Adrenal gland (tissue), 12 donors: ENCODE data around the gene ACOD1. TPM values are rescaled to one million over a fixed set of nuclear protein-coding genes. Genes with fewer than 3 reads are reported as not detected.

Experiments
- DNase-seq, 7 donors: peaks; one replicate each; pipeline ENCODE4 v3.0.0-alpha.2; 2019 to 2020
- H3K27ac ChIP-seq, 5 donors: fragments of 200-600 bp; sonication (generic) in 4 of 5; 1 replicate in 3 of 5; 2 replicates in 2 of 5; pipeline versions ENCODE4 v1.5.1 to v1.8.0; 2016 to 2020; ENCODE audit warnings: mild to moderate bottlenecking in 1 of 5
- H3K27me3 ChIP-seq: fragments of 200-600 bp; 2 replicates; pipeline ENCODE4 v1.8.0; 2021
- H3K36me3 ChIP-seq, 2 donors: fragments of 200-600 bp; replicated peaks in 1 of 2; 1 replicate in 1 of 2; 2 replicates in 1 of 2; pipeline versions ENCODE4 v1.5.1 to v1.8.0; 2018 to 2022
- H3K4me1 ChIP-seq, 2 donors: fragments of 200-600 bp; replicated peaks in 1 of 2; 1 replicate in 1 of 2; 2 replicates in 1 of 2; pipeline versions ENCODE4 v1.5.1 to v1.8.0; 2018 to 2021
- H3K4me3 ChIP-seq, 4 donors: fragments of 200-600 bp; sonication (generic) in 3 of 4; one replicate each; pipeline ENCODE4 v1.5.1; 2016 to 2018
- H3K9me3 ChIP-seq, 3 donors: fragments of 200-600 bp; sonication (generic) in 1 of 3; replicated peaks in 1 of 3; 1 replicate in 2 of 3; 2 replicates in 1 of 3; pipeline versions ENCODE4 v1.5.1 to v1.8.0; 2016 to 2021
- POLR2A ChIP-seq, 2 donors: fragments of 450-650 bp; IDR thresholded peaks; one replicate each; pipeline ENCODE4 v1.6.1; 2017; ENCODE audit warnings: antibody characterized with exemption in 2 of 2, mild to moderate bottlenecking in 2 of 2, moderate library complexity in 1 of 2
- WGBS, 4 donors: extraction: QIAGEN DNeasy Blood & Tissue Kit in 2 of 4; methylation state at CpG; one replicate each; pipeline versions ENCODE4 v1.1.5 to v1.1.7; 2013 to 2017; 5-methylcytosine and 5-hydroxymethylcytosine counted together
- intact Hi-C, 2 donors: fragments of 100-400 bp; cut with DNase I; formaldehyde crosslinking; loops; one replicate each; pipeline versions ENCODE4 v1.14.1 to v1.15.0; 2022 to 2023
- polyA plus RNA-seq, 3 donors: library from polyadenylated mRNA; stranded (reverse); fragments of 200-250 nt in 2 of 3; fragments of 350-450 nt in 1 of 3; fragmentation: Illumina TruSeq in 1 of 3; extraction: RNeasy Lipid Tissue Mini Kit (QIAGEN cat#74804) in 1 of 3; gene quantifications; one replicate each; pipeline ENCODE4 v1.2.3, GENCODE V29; 2013 to 2014
- total RNA-seq, 9 donors: library from RNA; depleted of rRNA in 4 of 9; stranded (reverse); fragments of >200 nt in 4 of 9; fragments of 120-200 nt in 1 of 9; fragmentation: NEBNext Ultra II Directional in 1 of 9; extraction: Animal tissue kit (Norgen Biotek cat#: 25700) in 1 of 9; gene quantifications; one replicate each; pipeline versions ENCODE4 v1.1.0 to v1.2.4, GENCODE V29; 2013 to 2023
- TF ChIP-seq, protein P1 (sequence below), 6 experiments: fragments of 450-650 bp in 4 of 6; fragments of 200-600 bp in 2 of 6; sonication (generic) in 1 of 6; IDR thresholded peaks; 1 replicate in 5 of 6; 2 replicates in 1 of 6; pipeline versions ENCODE4 v1.5.1 to v1.8.0; 2016 to 2021; ENCODE audit warnings: antibody characterized with exemption in 6 of 6, mild to moderate bottlenecking in 2 of 6, moderate library complexity in 1 of 6
- donor health status: healthy with polysubstance abuse.
- donor health status: Bipolar disorder and iron deficiency.
- donor health status: DM: yes; HTN: yes; CAD: no.
- donor health status: DM: no; HTN: no; CAD: no.
- donor health status: DM: no; HTN: no; CAD: no.
- donor health status: DM: yes; HTN: yes; CAD: no.

The ACOD1 gene
- total and polyA plus RNA-seq, 12 donors, result not detected

- no peak for DNase-seq
- WGBS, 4 donors, result 55 to 78% (median 63%) methylated on average over 8 of the region's 8 CpGs
- no peak overlapping the region for H3K27ac ChIP-seq
- H3K4me1 ChIP-seq, result peaks cover 0 to 8% of the 10 kb centered on the region in 2 donors
- no peaks in the 10 kb centered on the region for H3K36me3 ChIP-seq
- intact Hi-C loops, result loop anchor here in 1 of 2 donors (10.0 kb wide), 1 partner anchor 1102 kb away; no protein-coding TSS in a partner anchor
- no peaks in the 10 kb centered on the region for H3K27me3 ChIP-seq
- H3K9me3 ChIP-seq, result no peaks in the 10 kb centered on the region
- TF ChIP-seq, protein P1, sequence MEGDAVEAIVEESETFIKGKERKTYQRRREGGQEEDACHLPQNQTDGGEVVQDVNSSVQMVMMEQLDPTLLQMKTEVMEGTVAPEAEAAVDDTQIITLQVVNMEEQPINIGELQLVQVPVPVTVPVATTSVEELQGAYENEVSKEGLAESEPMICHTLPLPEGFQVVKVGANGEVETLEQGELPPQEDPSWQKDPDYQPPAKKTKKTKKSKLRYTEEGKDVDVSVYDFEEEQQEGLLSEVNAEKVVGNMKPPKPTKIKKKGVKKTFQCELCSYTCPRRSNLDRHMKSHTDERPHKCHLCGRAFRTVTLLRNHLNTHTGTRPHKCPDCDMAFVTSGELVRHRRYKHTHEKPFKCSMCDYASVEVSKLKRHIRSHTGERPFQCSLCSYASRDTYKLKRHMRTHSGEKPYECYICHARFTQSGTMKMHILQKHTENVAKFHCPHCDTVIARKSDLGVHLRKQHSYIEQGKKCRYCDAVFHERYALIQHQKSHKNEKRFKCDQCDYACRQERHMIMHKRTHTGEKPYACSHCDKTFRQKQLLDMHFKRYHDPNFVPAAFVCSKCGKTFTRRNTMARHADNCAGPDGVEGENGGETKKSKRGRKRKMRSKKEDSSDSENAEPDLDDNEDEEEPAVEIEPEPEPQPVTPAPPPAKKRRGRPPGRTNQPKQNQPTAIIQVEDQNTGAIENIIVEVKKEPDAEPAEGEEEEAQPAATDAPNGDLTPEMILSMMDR (IDR thresholded peaks at IDR 0.05), result no peak
- TF ChIP-seq POLR2A (IDR thresholded peaks at IDR 0.05), result no peak
- H3K4me3 ChIP-seq, result no peak overlapping the region
Observed at GRCh38 chr13:76976490-76976889, 28.2 kb downstream of the ACOD1 start.

- no peak overlapping the region for H3K4me3 ChIP-seq
- H3K27ac ChIP-seq, result no peak overlapping the region
- no peaks in the 10 kb centered on the region for H3K9me3 ChIP-seq
- no peaks in the 10 kb centered on the region for H3K27me3 ChIP-seq
- DNase-seq, result no peak
- peaks cover 0 to 8% of the 10 kb centered on the region in 2 donors for H3K4me1 ChIP-seq
- intact Hi-C loops, result loop anchor here in 1 of 2 donors (10.0 kb wide), 1 partner anchor 1102 kb away; no protein-coding TSS in a partner anchor
- H3K36me3 ChIP-seq, result no peaks in the 10 kb centered on the region
- 77 to 92% (median 83%) methylated on average over 5 of the region's 5 CpGs for WGBS, 4 donors
- TF ChIP-seq POLR2A (IDR thresholded peaks at IDR 0.05), result no peak
- TF ChIP-seq, protein P1 (IDR thresholded peaks at IDR 0.05), result no peak
Observed at GRCh38 chr13:76976929-76977328, 28.6 kb downstream of the ACOD1 start.

GRCh38 chr13:76980075-76980718, 31.9 kb downstream of the ACOD1 start:
- intact Hi-C loops, result no loop called here
- peak; percentile 43 to 82 (median 75) for DNase-seq
- WGBS, 4 donors, result 3 to 4% (median 3%) methylated on average over 25 to 34 of the region's 34 CpGs
- TF ChIP-seq, protein P1 (IDR thresholded peaks at IDR 0.05), result peak; percentile 69 to 99 (median 84)
- no peak for TF ChIP-seq POLR2A (IDR thresholded peaks at IDR 0.05)
- Histone ChIP-seq H3K27me3 (no peaks in the 10 kb centered on the region), H3K4me3 (peak overlapping the region in 1 of 4 donors; percentile 18), H3K9me3 (no peaks in the 10 kb centered on the region), H3K36me3 (no peaks in the 10 kb centered on the region), H3K4me1 (peaks cover 0 to 8% of the 10 kb centered on the region in 2 donors), H3K27ac (no peak overlapping the region)

DNA sequence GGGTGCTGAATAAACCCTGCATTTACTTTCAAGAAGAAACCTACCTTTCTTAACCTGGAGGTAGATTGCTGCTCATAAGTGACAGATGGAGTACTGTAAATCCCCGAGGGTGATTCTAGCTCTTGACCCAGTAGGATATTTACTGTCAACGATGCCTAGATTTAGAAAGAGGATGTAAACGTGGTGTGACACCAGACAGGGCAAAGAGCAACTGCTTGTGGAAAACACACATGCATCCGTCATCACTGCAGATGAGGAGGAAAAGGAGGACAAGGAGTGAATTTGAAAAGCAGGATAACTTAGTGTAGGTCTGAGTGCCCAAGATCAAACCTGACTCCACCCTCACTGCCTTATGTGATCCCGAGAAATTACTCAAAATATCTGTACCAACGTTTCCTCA, 33.8 kb downstream of the ACOD1 start:
- WGBS, 4 donors, result 42 to 64% (median 57%) methylated on average over 6 of the region's 6 CpGs
- no peaks in the 10 kb centered on the region for H3K27me3 ChIP-seq
- no peak for DNase-seq
- H3K36me3 ChIP-seq, result no peaks in the 10 kb centered on the region
- no peaks in the 10 kb centered on the region for H3K9me3 ChIP-seq
- intact Hi-C loops, result no loop called here
- TF ChIP-seq, protein P1 (IDR thresholded peaks at IDR 0.05), result no peak
- no peak for TF ChIP-seq POLR2A (IDR thresholded peaks at IDR 0.05)
- H3K4me3 ChIP-seq, result no peak overlapping the region
- no peak overlapping the region for H3K27ac ChIP-seq
- peaks cover 0 to 8% of the 10 kb centered on the region in 2 donors for H3K4me1 ChIP-seq
